EL (cell line): ENCODE results near the gene SLC25A23.
"Not testable (repeated sequence)": the region's sequence is repeated elsewhere in the genome, so short reads cannot be mapped to it uniquely, and the experiment has no call there.

Experiments
- DNase-seq: peaks from one replicate; pipeline ENCODE4 v3.0.0-alpha.2; 2016

SLC25A23 gene

DNA sequence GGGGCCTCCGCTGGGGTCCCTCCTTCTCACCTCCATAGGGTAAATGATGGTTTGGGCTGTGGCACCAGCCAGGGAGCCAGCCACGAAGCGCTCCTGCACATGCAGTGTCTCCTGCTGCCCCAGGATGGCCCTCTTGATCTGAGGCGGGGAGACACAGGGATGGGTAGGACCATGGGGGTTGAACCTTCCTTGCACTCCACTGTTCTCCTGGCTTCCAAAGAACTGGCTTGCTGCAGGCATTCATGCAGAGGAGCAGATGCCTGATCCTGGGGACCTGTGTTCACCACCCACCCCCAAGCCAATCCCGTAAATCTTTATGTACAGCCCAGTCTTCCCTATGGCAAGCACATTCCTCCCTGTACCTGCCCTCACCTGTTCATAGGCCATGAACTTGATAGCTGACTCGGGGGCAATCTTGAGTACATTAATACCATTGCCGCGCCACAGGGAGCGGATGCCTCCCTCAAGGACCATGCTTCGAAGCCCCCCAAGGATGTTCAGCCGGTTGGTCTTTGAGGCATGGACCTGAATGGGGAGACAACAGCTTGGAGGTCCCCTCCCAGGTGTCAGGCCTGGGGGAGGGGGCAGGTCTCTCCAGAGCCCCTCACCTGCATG is 5.5 kb downstream of the SLC25A23 start:
- no peak for DNase-seq

DNA sequence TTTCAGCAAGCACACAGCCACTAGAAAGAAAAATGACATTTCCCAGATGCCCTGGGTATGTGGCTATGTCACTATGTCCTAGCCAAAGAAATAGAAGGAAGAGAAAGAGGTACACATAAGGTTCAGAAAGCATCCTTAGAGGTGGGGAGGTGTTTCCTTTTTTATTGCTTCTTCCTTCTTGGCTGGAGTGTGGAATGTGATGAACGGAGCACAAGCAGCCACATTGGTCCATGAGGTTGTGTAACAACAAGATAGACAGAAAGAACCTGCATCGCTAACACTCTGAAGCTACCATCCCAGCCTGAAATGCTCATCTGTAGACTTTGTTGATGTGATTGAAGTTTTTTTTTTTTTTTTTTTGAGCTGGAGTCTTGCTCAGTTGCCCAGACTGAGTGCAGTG is 6.7 kb downstream of the SLC25A23 start:
- no peak for DNase-seq

GRCh38 chr19:6452223-6452614 is 7.4 kb downstream of the SLC25A23 start:
- DNase-seq, result no peak

- no peak for DNase-seq
These were observed 7.9 kb downstream of the SLC25A23 start for GRCh38 chr19:6451583-6452222.

- DNase-seq, result no peak
These were observed 9.4 kb downstream of the SLC25A23 start for GRCh38 chr19:6450166-6450565.

GRCh38 chr19:6448045-6448444 is 11.5 kb downstream of the SLC25A23 start:
- no peak for DNase-seq

GRCh38 chr19:6446452-6446851 is 13.1 kb downstream of the SLC25A23 start:
- DNase-seq, result no peak

DNA sequence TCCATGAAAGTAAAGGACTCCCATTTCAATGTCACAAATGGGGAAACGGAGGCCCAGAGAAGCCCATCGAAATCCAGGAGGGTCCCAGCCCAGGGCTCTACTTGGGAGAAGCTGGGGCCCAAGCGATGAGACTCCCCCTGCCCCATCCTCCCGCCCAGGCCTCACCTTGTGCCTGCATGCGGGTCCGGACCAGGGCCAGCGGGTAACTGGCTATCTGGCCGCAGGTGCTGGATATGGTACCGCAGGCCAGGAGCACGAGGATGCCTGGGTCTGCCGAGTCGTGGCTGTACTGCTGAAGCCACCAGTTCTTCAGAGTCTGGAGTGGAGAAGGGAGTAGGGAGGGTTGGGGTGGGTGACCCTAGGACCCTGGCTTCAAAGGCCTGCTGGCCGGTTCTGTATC is 15.6 kb downstream of the SLC25A23 start:
- no peak for DNase-seq

DNA sequence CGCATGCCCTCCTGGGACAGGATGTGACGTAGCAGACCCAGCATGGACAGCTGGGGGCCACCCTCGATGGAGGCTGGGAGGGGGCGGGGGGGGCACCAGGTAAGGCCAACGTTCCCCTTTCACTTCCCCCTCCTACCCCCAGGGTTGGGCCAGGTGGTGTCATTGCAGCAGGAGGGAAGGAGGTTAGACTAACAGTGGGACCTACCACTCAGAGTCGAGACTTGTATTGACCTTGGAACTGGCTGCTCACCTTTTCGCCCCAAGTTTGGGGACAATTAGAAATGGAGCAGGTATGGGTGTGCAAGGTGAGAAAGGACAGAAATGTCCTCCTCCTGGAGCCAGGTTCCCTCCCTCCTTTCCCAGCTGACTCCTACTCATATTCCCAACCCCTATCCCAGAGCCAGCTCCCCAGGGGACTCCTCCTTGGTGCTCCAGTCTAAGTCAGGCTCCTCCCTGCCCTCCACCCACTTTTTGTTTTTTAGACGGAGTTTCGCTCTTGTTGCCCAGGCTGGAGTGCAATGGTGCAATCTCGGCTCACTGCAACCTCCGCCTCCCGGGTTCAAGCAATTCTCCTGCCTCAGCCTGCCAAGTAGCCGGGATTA is 17.4 kb downstream of the SLC25A23 start:
- no peak for DNase-seq

DNA sequence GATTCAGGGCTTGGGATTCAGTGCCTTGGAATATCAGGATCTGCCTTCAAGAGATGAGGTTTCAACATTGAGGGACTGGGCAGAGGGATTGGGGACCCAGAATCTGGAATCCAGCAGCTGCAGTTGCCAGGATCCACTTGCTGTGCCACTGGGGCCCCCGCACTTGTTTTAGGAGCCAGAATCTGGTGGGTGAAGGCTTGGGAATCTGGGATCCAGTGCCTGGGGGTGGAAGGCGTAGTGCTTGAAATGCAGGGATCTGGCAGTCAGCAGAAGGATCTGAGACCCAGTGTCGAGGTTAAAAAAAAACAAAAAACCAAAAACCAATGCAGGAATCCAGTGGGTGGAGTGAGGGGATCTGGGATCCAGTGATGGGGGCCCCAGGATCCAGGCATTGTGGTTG is 18.7 kb downstream of the SLC25A23 start:
- no peak for DNase-seq

DNA sequence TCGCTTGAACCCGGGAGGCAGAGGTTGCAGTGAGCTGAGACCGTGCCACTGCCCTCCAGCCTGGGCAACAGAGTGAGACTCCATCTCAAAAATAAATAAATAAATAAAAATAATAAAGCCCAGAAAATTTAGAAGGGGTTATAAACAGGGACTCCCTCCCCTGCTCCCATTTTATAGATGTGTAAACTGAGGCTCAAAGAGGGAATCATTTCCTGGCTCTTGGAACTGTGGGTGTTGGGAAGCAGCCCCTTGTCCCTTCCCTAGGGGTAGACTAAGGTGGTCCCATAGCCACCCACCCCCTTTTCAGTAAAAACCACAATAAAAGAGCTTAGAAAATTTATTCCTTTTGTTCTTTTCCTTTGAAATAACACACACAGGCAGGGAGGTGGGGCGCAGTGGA is 19.8 kb downstream of the SLC25A23 start:
- DNase-seq, result no peak

GRCh38 chr19:6433663-6434062 is 25.9 kb downstream of the SLC25A23 start, which contains the start of gene SLC25A41:
TSS of gene SLC25A41 (minus strand) at chr19:6433763. CDS start at chr19:6433693, 70 bp downstream.
- no peak for DNase-seq

GRCh38 chr19:6433165-6433564 is 26.4 kb downstream of the SLC25A23 start:
- DNase-seq, result no peak

- DNase-seq, result no peak
These were observed 27.7 kb downstream of the SLC25A23 start for GRCh38 chr19:6431891-6432290.

DNA sequence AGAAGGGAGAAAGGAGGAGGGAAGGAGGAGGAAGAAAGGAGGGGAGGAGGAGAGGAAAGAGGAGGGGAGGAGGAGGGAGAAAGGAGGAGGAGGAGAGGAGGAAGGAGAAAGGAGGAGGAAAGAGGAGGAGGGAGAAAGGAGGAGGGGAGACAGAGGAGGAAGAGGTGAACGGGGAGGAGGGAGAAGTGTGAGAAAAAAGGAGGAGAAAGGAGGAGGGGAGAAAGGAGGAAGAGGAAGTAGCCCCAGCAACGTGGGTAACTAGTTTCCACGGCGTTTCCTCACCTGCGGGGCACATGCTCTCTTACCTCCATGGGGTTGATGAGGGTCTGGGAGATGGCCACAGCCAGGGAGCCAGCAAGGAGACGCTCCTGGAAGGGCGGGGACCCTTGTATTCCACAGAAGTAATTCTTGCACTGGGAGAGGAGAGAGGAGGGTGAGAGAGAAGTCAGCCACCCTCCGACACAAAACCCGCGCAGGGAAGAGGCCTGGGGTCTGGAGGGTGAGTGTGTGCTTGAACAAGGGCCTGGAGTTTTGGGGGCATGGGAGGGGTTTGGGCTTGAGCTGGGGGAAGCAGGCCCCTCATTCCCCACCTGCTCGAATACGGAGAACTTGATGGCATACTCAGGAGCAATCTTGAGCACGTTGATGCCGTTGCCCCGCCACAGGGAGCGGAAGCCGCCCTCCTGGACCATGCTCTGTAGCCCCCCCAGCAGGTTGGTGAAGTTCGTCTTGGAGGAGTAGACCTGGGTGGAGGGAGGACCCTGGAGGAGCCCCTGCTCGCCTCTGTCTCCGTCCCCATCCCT is 30.0 kb downstream of the SLC25A23 start:
- DNase-seq, result no peak

DNA sequence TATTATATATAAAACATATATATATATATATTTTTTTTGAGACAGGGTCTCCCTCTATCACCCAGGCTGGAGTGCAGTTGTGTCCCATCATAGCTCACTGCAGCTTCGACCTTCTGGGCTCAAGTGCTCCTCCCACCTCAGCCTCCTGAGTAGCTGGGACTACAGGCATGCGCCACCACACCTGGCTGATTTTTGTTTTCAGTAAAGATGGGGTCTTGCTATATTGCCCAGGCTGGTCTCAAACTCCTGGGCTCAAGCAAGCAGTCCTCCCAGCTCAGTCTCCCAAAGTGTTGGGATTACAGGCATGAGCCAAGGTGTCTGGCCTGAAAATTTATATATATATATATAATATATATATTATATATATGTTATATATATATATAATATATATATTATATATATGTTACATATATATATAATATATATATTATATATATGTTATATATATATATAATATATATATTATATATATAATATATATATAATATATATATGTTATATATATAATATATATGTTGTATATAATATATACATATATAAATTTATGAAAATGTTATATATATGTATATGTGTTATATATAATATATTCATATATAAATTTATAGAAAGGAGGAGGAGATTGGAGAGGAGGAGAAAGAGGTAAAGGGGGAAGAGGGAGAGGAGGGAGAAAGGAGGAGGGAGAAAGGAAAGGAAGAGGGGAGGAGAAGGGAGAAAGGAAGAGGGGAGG is 30.7 kb downstream of the SLC25A23 start:
- DNase-seq, result not testable (repeated sequence)

DNA sequence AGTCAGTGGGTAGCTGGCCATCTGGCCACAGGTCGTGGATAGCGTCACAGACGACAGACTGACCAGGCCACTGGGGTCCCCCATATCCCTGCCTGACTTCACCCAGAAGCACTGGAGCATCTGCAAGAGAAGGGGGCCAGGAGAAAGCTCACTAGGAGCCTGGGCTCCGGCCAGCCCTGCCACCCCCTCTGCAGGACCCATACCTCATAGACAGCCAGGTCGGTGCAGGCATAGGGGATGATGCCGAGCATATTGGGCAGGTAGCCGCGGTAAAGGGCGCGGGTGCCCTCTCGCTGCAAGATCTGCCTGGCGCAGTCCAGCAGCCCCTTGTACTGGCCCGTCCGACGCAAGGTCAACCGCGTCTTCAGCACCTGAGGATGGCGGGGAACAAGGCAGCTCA is 32.5 kb downstream of the SLC25A23 start:
- no peak for DNase-seq

DNA sequence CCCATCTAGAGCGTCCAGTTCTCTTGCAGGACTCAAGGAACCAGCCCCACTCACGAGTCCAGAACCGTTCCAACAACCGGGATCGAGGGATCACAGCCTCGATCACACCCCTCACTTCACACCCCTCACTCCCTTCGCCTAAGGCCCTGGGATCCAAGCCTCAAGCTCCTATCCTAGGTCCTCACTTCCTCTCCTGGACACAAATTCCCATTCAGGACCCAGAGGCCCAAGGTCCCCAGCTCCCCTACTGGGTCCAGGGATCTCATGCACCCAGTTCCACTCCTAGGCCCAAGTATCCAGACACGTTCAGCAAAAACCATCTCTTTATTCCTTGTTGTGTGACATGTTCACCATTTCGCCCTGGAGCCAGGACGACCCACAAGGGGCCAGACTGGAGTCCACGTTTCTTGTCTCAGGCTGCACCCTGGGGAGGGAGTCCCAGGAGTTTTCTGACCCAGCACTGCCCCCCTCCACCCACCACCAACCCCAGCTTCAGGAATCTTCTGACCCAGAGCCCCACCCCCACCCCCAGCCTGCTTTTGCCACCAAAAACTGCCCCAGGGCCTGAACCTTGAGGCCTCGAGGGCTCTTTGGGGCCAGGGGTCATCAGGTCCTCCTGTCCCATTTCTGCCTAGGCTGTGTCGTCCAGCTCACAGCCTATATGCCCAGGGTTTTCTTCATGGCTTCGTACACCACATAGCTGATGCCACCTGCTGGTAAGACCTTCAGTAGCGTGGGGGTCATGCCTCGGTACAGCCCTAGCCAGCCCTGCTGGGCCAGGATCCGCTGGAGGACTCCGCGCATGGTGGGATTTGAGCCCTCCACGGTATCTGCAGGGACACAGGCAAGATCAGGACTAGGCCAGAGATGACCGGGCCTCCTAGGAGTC is 33.6 kb downstream of the SLC25A23 start:
- DNase-seq, result no peak

- DNase-seq, result peak; percentile 100
These were observed 34.5 kb downstream of the SLC25A23 start for GRCh38 chr19:6424939-6425731.

DNA sequence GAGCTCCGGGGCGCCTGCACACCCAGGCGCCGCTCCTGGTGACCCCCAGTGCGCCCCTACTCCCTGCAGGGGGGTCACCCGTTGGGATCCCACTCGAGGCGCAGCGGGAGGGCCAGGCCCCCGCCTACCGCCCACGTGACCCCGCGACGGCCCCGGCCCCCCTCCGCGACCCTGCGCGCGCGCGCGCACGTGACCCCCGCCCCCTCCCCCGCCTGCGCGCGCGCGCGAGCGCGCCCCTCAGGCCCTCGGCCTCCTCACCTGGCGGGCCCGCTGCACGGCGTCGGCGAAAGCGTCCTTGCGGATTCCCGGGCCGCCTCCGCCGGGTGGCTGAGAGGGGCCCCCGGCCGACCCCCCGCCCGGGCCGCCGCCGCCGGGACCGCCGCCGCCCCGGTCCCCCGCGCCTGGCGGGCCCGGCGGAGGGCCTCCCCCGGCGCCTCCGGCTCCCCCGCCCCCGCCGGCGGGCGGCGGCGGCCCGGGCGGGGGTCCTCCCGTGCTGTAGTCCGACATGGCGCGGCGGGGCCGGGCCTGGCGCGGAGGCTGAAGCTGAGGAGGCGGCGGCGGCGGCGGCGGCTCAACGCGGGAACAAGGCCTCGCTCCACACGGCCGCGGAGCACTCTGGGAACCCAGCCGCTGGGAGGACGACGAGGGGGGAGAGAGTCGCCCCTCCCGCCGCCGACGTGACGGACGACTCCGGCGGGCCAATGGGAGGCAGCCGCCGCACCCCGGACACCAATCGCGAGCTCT is 35.2 kb downstream of the SLC25A23 start, which contains the start of gene KHSRP:
Gene KHSRP (minus strand): TSS at position 617 of the 744 bp plus-strand sequence. CDS start 110 bp downstream, at position 507.
- DNase-seq, result peak; percentile 13
